H9 (cell line): ENCODE measurements around the gene SEC61A2. TPM values are rescaled to one million over a fixed set of nuclear protein-coding genes. Genes with fewer than 3 reads are reported as not detected.

Source experiments
- DNase-seq: peaks from one replicate; pipeline ENCODE4 v3.0.0-alpha.2; 2017
- H2AFZ ChIP-seq: one replicate; pipeline ENCODE4 v1.6.1; 2013; ENCODE audit warnings: mild to moderate bottlenecking, low read length, control low read depth, moderate library complexity
- H2AK5ac ChIP-seq: 2 replicates; pipeline ENCODE4 v1.6.1; 2013; ENCODE audit warnings: low read length, control low read depth, mixed read lengths; ENCODE audit not compliant: insufficient read length
- H2BK120ac ChIP-seq: one replicate; pipeline ENCODE4 v1.6.1; 2013; ENCODE audit warnings: low read depth, mild to moderate bottlenecking, low read length, control low read depth, inconsistent platforms; ENCODE audit not compliant: poor library complexity, severe bottlenecking
- H2BK12ac ChIP-seq: 2 replicates; pipeline ENCODE4 v1.6.1; 2013; ENCODE audit warnings: low read length, control low read depth, mixed read lengths, low read depth; ENCODE audit not compliant: insufficient read length
- H2BK15ac ChIP-seq: 2 replicates; pipeline ENCODE4 v1.6.1; 2013; ENCODE audit warnings: low read depth, low read length, control low read depth
- H2BK20ac ChIP-seq: one replicate; pipeline ENCODE4 v1.6.1; 2013; ENCODE audit warnings: low read depth, mild to moderate bottlenecking, low read length, control low read depth, inconsistent platforms; ENCODE audit not compliant: poor library complexity, severe bottlenecking
- H2BK5ac ChIP-seq: 2 replicates; pipeline ENCODE4 v1.6.1; 2013; ENCODE audit warnings: low read length, control low read depth, mixed read lengths; ENCODE audit not compliant: insufficient read length
- H3K14ac ChIP-seq: 2 replicates; pipeline ENCODE4 v1.6.1; 2013; ENCODE audit warnings: low read length, control low read depth; ENCODE audit not compliant: insufficient read depth
- H3K18ac ChIP-seq: 2 replicates; pipeline ENCODE4 v1.6.1; 2013; ENCODE audit warnings: low read depth, mild to moderate bottlenecking, mixed read lengths, low read length, control low read depth; ENCODE audit not compliant: insufficient read length
- H3K23ac ChIP-seq: 2 replicates; pipeline ENCODE4 v1.6.1; 2013; ENCODE audit warnings: low read length, control low read depth, mixed read lengths, low read depth; ENCODE audit not compliant: insufficient read length
- H3K23me2 ChIP-seq: 2 replicates; pipeline ENCODE4 v1.6.1; 2013; ENCODE audit warnings: low read depth, mild to moderate bottlenecking, mixed read lengths, low read length, control low read depth; ENCODE audit not compliant: insufficient read length, poor library complexity, severe bottlenecking
- H3K27ac ChIP-seq: 2 replicates; pipeline ENCODE4 v1.5.1; 2013; ENCODE audit warnings: low read length, control low read depth, mixed read lengths, low read depth; ENCODE audit not compliant: insufficient read length
- H3K27me3 ChIP-seq: 2 replicates; pipeline ENCODE4 v1.6.1; 2013; ENCODE audit warnings: low read length, control low read depth, inconsistent platforms; ENCODE audit not compliant: insufficient read depth
- H3K4ac ChIP-seq: 2 replicates; pipeline ENCODE4 v1.6.1; 2013; ENCODE audit warnings: low read depth, mild to moderate bottlenecking, control low read depth, inconsistent platforms, low read length, moderate library complexity
- H3K4me1 ChIP-seq: 2 replicates; pipeline ENCODE4 v1.6.1; 2013; ENCODE audit warnings: low read length, control low read depth, inconsistent platforms; ENCODE audit not compliant: insufficient read depth
- H3K4me2 ChIP-seq: 2 replicates; pipeline ENCODE4 v1.6.1; 2013; ENCODE audit warnings: low read length, control low read depth, mixed read lengths; ENCODE audit not compliant: insufficient read length, insufficient read depth
- H3K56ac ChIP-seq: 2 replicates; pipeline ENCODE4 v1.6.1; 2013; ENCODE audit warnings: low read depth, mild to moderate bottlenecking, mixed read lengths, low read length, control low read depth; ENCODE audit not compliant: insufficient read length
- H3K79me1 ChIP-seq: 2 replicates; pipeline ENCODE4 v1.6.1; 2013; ENCODE audit warnings: low read depth, mild to moderate bottlenecking, moderate library complexity, low read length, control low read depth, inconsistent platforms; ENCODE audit not compliant: insufficient read depth, poor library complexity, severe bottlenecking
- H3K79me2 ChIP-seq: 2 replicates; pipeline ENCODE4 v1.6.1; 2013; ENCODE audit warnings: low read length, control low read depth, inconsistent platforms; ENCODE audit not compliant: insufficient read depth
- H3K9ac ChIP-seq: 2 replicates; pipeline ENCODE4 v1.6.1; 2013; ENCODE audit warnings: low read length, control low read depth, mixed read lengths; ENCODE audit not compliant: insufficient read length; ENCODE audit errors: extremely low read depth
- H3K9me3 ChIP-seq: one replicate; pipeline ENCODE4 v1.6.1; 2013; ENCODE audit warnings: low read depth, low read length, inconsistent platforms; ENCODE audit not compliant: control insufficient read depth
- H3T11ph ChIP-seq: one replicate; pipeline ENCODE4 v1.6.1; 2013; ENCODE audit warnings: mild to moderate bottlenecking, low read length, control low read depth, inconsistent platforms
- H4K20me1 ChIP-seq: one replicate; pipeline ENCODE4 v1.6.1; 2013; ENCODE audit not compliant: control insufficient read depth, insufficient read length, insufficient read depth
- H4K5ac ChIP-seq: 2 replicates; pipeline ENCODE4 v1.6.1; 2013; ENCODE audit warnings: low read depth, mild to moderate bottlenecking, mixed read lengths, low read length, control low read depth; ENCODE audit not compliant: insufficient read length
- H4K8ac ChIP-seq: replicated peaks from 2 replicates; pipeline ENCODE4 v1.6.1; 2013; ENCODE audit warnings: low read length, control low read depth, mixed read lengths, low read depth; ENCODE audit not compliant: insufficient read length
- H4K91ac ChIP-seq: 2 replicates; pipeline ENCODE4 v1.6.1; 2013; ENCODE audit warnings: low read depth, mild to moderate bottlenecking, moderate library complexity, mixed read lengths, low read length, control low read depth; ENCODE audit not compliant: insufficient read length
- H3K27ac Mint-ChIP-seq, 3 experiments: 2 replicates in 2 of 3; 3 replicates in 1 of 3; pipeline ENCODE4 v1.8.0; 2020 to 2021; ENCODE audit warnings: mixed read lengths in 3 of 3, mild to moderate bottlenecking in 1 of 3, moderate library complexity in 1 of 3
- H3K27me3 Mint-ChIP-seq: 2 replicates; pipeline ENCODE4 v1.8.0; 2021; ENCODE audit warnings: low read depth, mild to moderate bottlenecking, moderate library complexity, mixed read lengths
- H3K36me3 Mint-ChIP-seq, 3 experiments: 2 replicates in 2 of 3; 3 replicates in 1 of 3; pipeline ENCODE4 v1.8.0; 2020 to 2021; ENCODE audit warnings: low read depth in 3 of 3, mixed read lengths in 3 of 3; ENCODE audit not compliant: insufficient read depth in 1 of 3
- H3K4me1 Mint-ChIP-seq, 2 experiments: 2 replicates each; pipeline ENCODE4 v1.8.0; 2020; ENCODE audit warnings: mixed read lengths in 2 of 2
- H3K4me3 Mint-ChIP-seq, 2 experiments: 2 replicates in 1 of 2; 3 replicates in 1 of 2; pipeline ENCODE4 v1.8.0; 2020 to 2021; ENCODE audit warnings: mild to moderate bottlenecking in 2 of 2, mixed read lengths in 2 of 2, moderate library complexity in 1 of 2
- H3K9me3 Mint-ChIP-seq, 2 experiments: 2 replicates in 1 of 2; 3 replicates in 1 of 2; pipeline ENCODE4 v1.8.0; 2020; ENCODE audit warnings: mild to moderate bottlenecking in 2 of 2, mixed read lengths in 2 of 2, moderate library complexity in 1 of 2
- CTCF ChIP-seq: fragments of 200-600 bp; sonication (generic); conservative IDR thresholded peaks from 3 replicates; pipeline ENCODE4 v1.8.0; 2021; ENCODE audit warnings: antibody characterized with exemption, mild to moderate bottlenecking
- WGBS: extraction: QIAGEN DNeasy Blood & Tissue Kit; methylation state at CpG from one replicate; pipeline ENCODE4 v1.1.7; 2013; ENCODE audit warnings: missing lambda C conversion rate, low lambda C conversion rate, mixed read lengths; ENCODE audit not compliant: insufficient read length; ENCODE audit errors: extremely low coverage; 5-methylcytosine and 5-hydroxymethylcytosine counted together
- total RNA-seq: library from RNA; stranded (reverse); gene quantifications from 2 replicates; pipeline ENCODE4 v1.2.1, GENCODE V29; 2021

Gene SEC61A2
- total RNA-seq, 1 experiment from 2014 or later = 13.9 TPM

- Histone ChIP-seq H3K4ac (no peak overlapping the region), H3K79me2 (no peaks in the 10 kb centered on the region), H2BK15ac (no peak overlapping the region), H2BK20ac (no peak overlapping the region), H4K8ac (no peak overlapping the region), H2AFZ (no peak overlapping the region), H3K18ac (no peak overlapping the region), H3K79me1 (no peaks in the 10 kb centered on the region), H3K56ac (no peak overlapping the region), H3K23ac (no peak overlapping the region), H3K9me3 (no peaks in the 10 kb centered on the region), H3K27ac (no peak overlapping the region), H2BK5ac (no peak overlapping the region), H3T11ph (no peak overlapping the region), H3K9ac (no peak overlapping the region), H3K4me2 (no peak overlapping the region), H3K23me2 (no peaks in the 10 kb centered on the region), H2BK120ac (no peak overlapping the region), H4K20me1 (no peaks in the 10 kb centered on the region), H4K5ac (no peak overlapping the region), H2AK5ac (no peak overlapping the region), H4K91ac (no peak overlapping the region), H3K14ac (no peak overlapping the region), H2BK12ac (no peak overlapping the region), H3K4me1 (no peaks in the 10 kb centered on the region), H3K27me3 (no peaks in the 10 kb centered on the region)
- Mint-ChIP-seq H3K4me3 (no peak overlapping the region), H3K27me3 (no peaks in the 10 kb centered on the region), H3K36me3 (peaks cover 39 to 71% (median 70%) of the 10 kb centered on the region in 3 experiments; a peak in 6 of 7 replicates), H3K27ac (no peak overlapping the region), H3K9me3 (no peaks in the 10 kb centered on the region), H3K4me1 (no peaks in the 10 kb centered on the region)
- WGBS = no CpG with 5 or more reads among the region's 3 CpGs
- DNase-seq = no peak
- no peak for TF ChIP-seq CTCF
Measured at GRCh38 chr10:12213621-12214020, 84.1 kb downstream of the SEC61A2 start.
